DND-41 (cell line): ENCODE measurements around the gene RAI1.

Source experiments
- ATAC-seq: fragments of 200-7000 bp; cut with Tn5 transposase; 3 replicates; pipeline ENCODE4 v1.9.1; 2021; ENCODE audit warnings: low read depth; ENCODE audit not compliant: insufficient read depth
- DNase-seq: peaks from one replicate; pipeline ENCODE4 v3.0.0-alpha.2; 2020
- H2AFZ ChIP-seq: 2 replicates; pipeline ENCODE4 v1.6.0; 2012; ENCODE audit warnings: low read depth, low read length
- H3K27ac ChIP-seq: 2 replicates; pipeline ENCODE4 v1.5.1; 2012; ENCODE audit warnings: low read length, inconsistent platforms
- H3K27me3 ChIP-seq: fragments of 200-600 bp; sonication (generic); 2 replicates; pipeline ENCODE4 v1.6.0; 2012; ENCODE audit warnings: low read length, mild to moderate bottlenecking, inconsistent platforms; ENCODE audit not compliant: insufficient read depth, poor library complexity
- H3K36me3 ChIP-seq: 2 replicates; pipeline ENCODE4 v1.5.1; 2012; ENCODE audit warnings: low read length, inconsistent platforms; ENCODE audit not compliant: insufficient read depth
- H3K4me1 ChIP-seq: 2 replicates; pipeline ENCODE4 v1.5.1; 2012; ENCODE audit warnings: mild to moderate bottlenecking, low read length; ENCODE audit not compliant: insufficient read depth
- H3K4me2 ChIP-seq: 2 replicates; pipeline ENCODE4 v1.6.0; 2012; ENCODE audit warnings: mild to moderate bottlenecking, moderate library complexity, low read length, inconsistent platforms; ENCODE audit not compliant: insufficient read depth
- H3K4me3 ChIP-seq, 2 experiments: fragments of 200-600 bp in 1 of 2; shearing (Covaris generic) in 1 of 2; 2 replicates each; pipeline ENCODE4 v1.5.1; 2012 to 2016; ENCODE audit warnings: inconsistent platforms in 2 of 2, low read length in 2 of 2, mild to moderate bottlenecking in 2 of 2, low read depth in 1 of 2, moderate library complexity in 1 of 2
- H3K79me2 ChIP-seq: 2 replicates; pipeline ENCODE4 v1.6.0; 2012; ENCODE audit warnings: low read length, inconsistent platforms; ENCODE audit not compliant: insufficient read depth
- H3K9ac ChIP-seq: 2 replicates; pipeline ENCODE4 v1.6.0; 2012; ENCODE audit warnings: low read depth, mild to moderate bottlenecking, inconsistent platforms, low read length, moderate library complexity
- H3K9me3 ChIP-seq: 2 replicates; pipeline ENCODE4 v1.5.1; 2012; ENCODE audit warnings: low read length, moderate library complexity, mild to moderate bottlenecking, inconsistent platforms; ENCODE audit not compliant: insufficient read depth, severe bottlenecking
- H4K20me1 ChIP-seq: 2 replicates; pipeline ENCODE4 v1.6.0; 2012; ENCODE audit warnings: low read length; ENCODE audit not compliant: insufficient read depth
- CTCF ChIP-seq: IDR thresholded peaks from 2 replicates; pipeline ENCODE4 v1.5.1; 2012; ENCODE audit warnings: borderline replicate concordance, low read length, moderate library complexity, mild to moderate bottlenecking; ENCODE audit not compliant: poor library complexity, severe bottlenecking; ENCODE audit errors: extremely low read depth
- EZH2 ChIP-seq: IDR thresholded peaks from 3 replicates; pipeline ENCODE4 v1.6.1; 2012; ENCODE audit warnings: borderline replicate concordance, low read depth, mild to moderate bottlenecking, moderate library complexity, low read length, inconsistent platforms; ENCODE audit not compliant: severe bottlenecking

The RAI1 gene

GRCh38 chr17:17765359-17766076 is 84.3 kb downstream of the RAI1 start:
- H3K4me2 ChIP-seq = no peak overlapping the region
- H4K20me1 ChIP-seq = peaks cover 91% of the 10 kb centered on the region
- H3K9ac ChIP-seq = no peak overlapping the region
- no peak overlapping the region for H2AFZ ChIP-seq
- ATAC-seq (no peak), DNase-seq (no peak)
- H3K4me1 ChIP-seq = no peaks in the 10 kb centered on the region
- no peaks in the 10 kb centered on the region for H3K27me3 ChIP-seq
- peaks cover 29% of the 10 kb centered on the region for H3K36me3 ChIP-seq
- no peaks in the 10 kb centered on the region for H3K9me3 ChIP-seq
- no peak overlapping the region for H3K27ac ChIP-seq
- no peak for TF ChIP-seq CTCF
- no peak for TF ChIP-seq EZH2
- no peak overlapping the region for H3K4me3 ChIP-seq
- peaks cover 97% of the 10 kb centered on the region for H3K79me2 ChIP-seq

- Histone ChIP-seq H3K9ac (no peak overlapping the region), H3K36me3 (peaks cover 29% of the 10 kb centered on the region), H3K27ac (no peak overlapping the region), H3K9me3 (no peaks in the 10 kb centered on the region), H3K27me3 (no peaks in the 10 kb centered on the region), H4K20me1 (peaks cover 91% of the 10 kb centered on the region), H2AFZ (no peak overlapping the region), H3K4me3 (no peak overlapping the region), H3K4me1 (no peaks in the 10 kb centered on the region), H3K4me2 (no peak overlapping the region), H3K79me2 (peaks cover 97% of the 10 kb centered on the region)
- ATAC-seq = no peak
- no peak for DNase-seq
- TF ChIP-seq CTCF (no peak), EZH2 (no peak)
Measured at GRCh38 chr17:17766077-17766743, 85.0 kb downstream of the RAI1 start.

- H3K27me3 ChIP-seq = no peaks in the 10 kb centered on the region
- no peaks in the 10 kb centered on the region for H3K4me1 ChIP-seq
- no peak overlapping the region for H3K4me3 ChIP-seq
- no peak overlapping the region for H3K27ac ChIP-seq
- H4K20me1 ChIP-seq = peaks cover 91% of the 10 kb centered on the region
- H3K9me3 ChIP-seq = no peaks in the 10 kb centered on the region
- DNase-seq (no peak), ATAC-seq (no peak)
- H3K4me2 ChIP-seq = no peak overlapping the region
- H3K9ac ChIP-seq = no peak overlapping the region
- peaks cover 29% of the 10 kb centered on the region for H3K36me3 ChIP-seq
- H3K79me2 ChIP-seq = peaks cover 97% of the 10 kb centered on the region
- H2AFZ ChIP-seq = no peak overlapping the region
- TF ChIP-seq CTCF (no peak), EZH2 (no peak)
Measured at GRCh38 chr17:17766744-17767120, 85.5 kb downstream of the RAI1 start.
